ENCODE results near the gene NSDHL. TPM values are rescaled to one million over a fixed set of nuclear protein-coding genes. Genes with fewer than 3 reads are reported as not detected.

NSDHL gene
- polyA plus RNA-seq, 2 donors: 43.3 to 60.6 TPM

- WGBS, 2 donors: 50 to 59% methylated on average over 17 of the region's 17 CpGs
- H3K27me3 ChIP-seq (ENCODE audit: control insufficient read depth in 1 of 2, insufficient read depth in 2 of 2, low read length in 2 of 2): no peaks in the 10 kb centered on the region
- peaks cover 0 to 3% of the 10 kb centered on the region in 2 donors for H3K9me3 ChIP-seq (ENCODE audit: control insufficient read depth in 2 of 2, insufficient read depth in 1 of 2, low read depth in 1 of 2, low read length in 1 of 2)
- peak overlapping the region; percentile 47 to 54 for H3K27ac ChIP-seq (ENCODE audit: low read depth in 2 of 2, low read length in 1 of 2)
- peaks cover 3 to 41% of the 10 kb centered on the region in 2 donors for H3K36me3 ChIP-seq (ENCODE audit: control insufficient read depth in 2 of 2, insufficient read depth in 2 of 2, low read length in 1 of 2)
- peaks cover 0 to 4% of the 10 kb centered on the region in 2 donors for H3K4me1 ChIP-seq (ENCODE audit: control insufficient read depth in 2 of 2, insufficient read depth in 2 of 2, low read length in 1 of 2)
- H3K4me3 ChIP-seq (ENCODE audit: low read depth in 1 of 2, low read length in 2 of 2): no peak overlapping the region
Measured at GRCh38 chrX:152865232-152865920, 34.5 kb downstream of the NSDHL start.

DNA sequence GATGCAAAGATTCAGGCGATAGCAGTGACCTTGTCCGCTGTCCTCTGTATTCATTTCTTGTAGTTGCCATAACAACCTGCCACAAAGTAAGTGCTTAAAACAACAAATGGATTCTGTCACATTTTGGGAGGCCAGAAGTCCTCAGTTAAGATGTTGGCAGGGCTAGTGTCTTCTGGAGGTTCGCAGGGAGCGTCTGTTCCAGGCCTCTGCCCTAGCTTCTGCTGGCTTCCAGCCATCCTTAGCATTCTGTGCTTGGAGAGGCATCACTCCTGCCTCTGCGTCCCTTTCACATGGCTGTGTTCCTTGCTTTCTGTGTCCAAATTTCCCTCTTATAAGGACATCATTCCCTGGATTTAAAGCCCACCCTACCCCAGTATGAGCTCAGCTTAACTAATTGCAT lies 35.5 kb downstream of the NSDHL start:
- Histone ChIP-seq H3K36me3 (ENCODE audit: control insufficient read depth in 2 of 2, insufficient read depth in 2 of 2, low read length in 1 of 2) (peaks cover 3 to 43% of the 10 kb centered on the region in 2 donors), H3K4me3 (ENCODE audit: low read depth in 1 of 2, low read length in 2 of 2) (no peak overlapping the region), H3K27ac (ENCODE audit: low read depth in 2 of 2, low read length in 1 of 2) (no peak overlapping the region), H3K9me3 (ENCODE audit: control insufficient read depth in 2 of 2, insufficient read depth in 1 of 2, low read depth in 1 of 2, low read length in 1 of 2) (peaks cover 0 to 3% of the 10 kb centered on the region in 2 donors), H3K4me1 (ENCODE audit: control insufficient read depth in 2 of 2, insufficient read depth in 2 of 2, low read length in 1 of 2) (peaks cover 0 to 4% of the 10 kb centered on the region in 2 donors), H3K27me3 (ENCODE audit: control insufficient read depth in 1 of 2, insufficient read depth in 2 of 2, low read length in 2 of 2) (no peaks in the 10 kb centered on the region)
- WGBS, 2 donors: 72 to 88% methylated on average over 5 of the region's 5 CpGs

DNA sequence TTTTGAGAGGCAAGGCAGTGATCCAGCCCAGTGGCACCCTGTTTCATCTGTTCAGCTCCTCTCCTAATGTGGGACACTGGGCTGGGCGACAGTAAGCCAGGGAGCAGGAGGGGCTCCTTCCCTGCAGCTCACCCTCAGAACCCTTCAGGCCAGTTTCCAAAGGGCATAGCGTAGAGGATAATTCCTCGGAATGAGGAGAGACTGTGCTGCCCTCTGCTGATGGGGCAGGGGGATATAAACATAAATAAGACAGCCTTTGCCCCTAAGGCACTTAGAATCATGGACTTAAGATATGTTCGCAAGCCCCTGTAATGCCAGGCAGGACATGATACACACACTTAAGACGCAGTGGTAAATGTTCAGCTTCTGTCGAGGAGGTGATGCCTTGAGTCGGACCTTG lies 39.1 kb downstream of the NSDHL start:
- no peak overlapping the region for H3K4me3 ChIP-seq (ENCODE audit: low read depth in 1 of 2, low read length in 2 of 2)
- peaks cover 3 to 40% of the 10 kb centered on the region in 2 donors for H3K36me3 ChIP-seq (ENCODE audit: control insufficient read depth in 2 of 2, insufficient read depth in 2 of 2, low read length in 1 of 2)
- no peaks in the 10 kb centered on the region for H3K27me3 ChIP-seq (ENCODE audit: control insufficient read depth in 1 of 2, insufficient read depth in 2 of 2, low read length in 2 of 2)
- H3K4me1 ChIP-seq (ENCODE audit: control insufficient read depth in 2 of 2, insufficient read depth in 2 of 2, low read length in 1 of 2): peaks cover 0 to 4% of the 10 kb centered on the region in 2 donors
- 82 to 91% methylated on average over 7 of the region's 7 CpGs for WGBS, 2 donors
- no peak overlapping the region for H3K27ac ChIP-seq (ENCODE audit: low read depth in 2 of 2, low read length in 1 of 2)
- H3K9me3 ChIP-seq (ENCODE audit: control insufficient read depth in 2 of 2, insufficient read depth in 1 of 2, low read depth in 1 of 2, low read length in 1 of 2): peaks cover 0 to 3% of the 10 kb centered on the region in 2 donors

DNA sequence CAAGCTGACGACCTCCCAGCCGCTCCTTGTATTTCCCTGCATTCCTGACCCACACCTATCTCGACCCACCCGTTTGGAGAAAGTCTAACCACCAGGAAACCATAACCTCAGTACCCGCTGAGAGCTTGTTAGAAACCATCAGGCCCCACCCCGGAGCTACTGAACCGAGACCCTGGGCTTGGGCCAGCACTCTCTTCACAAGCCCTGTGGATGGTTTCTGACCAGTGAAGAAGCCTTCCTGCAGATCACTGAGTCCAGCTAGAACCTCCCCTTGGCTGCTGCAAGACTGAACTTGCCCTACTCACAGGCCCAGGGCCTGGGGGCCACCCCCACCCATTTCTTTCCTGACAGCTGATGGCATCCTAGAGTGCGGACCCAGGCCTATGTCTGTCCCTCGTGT lies 40.4 kb downstream of the NSDHL start:
- WGBS, 2 donors: 75 to 79% methylated on average over 9 of the region's 9 CpGs
- Histone ChIP-seq H3K9me3 (ENCODE audit: control insufficient read depth in 2 of 2, insufficient read depth in 1 of 2, low read depth in 1 of 2, low read length in 1 of 2) (no peaks in the 10 kb centered on the region), H3K4me3 (ENCODE audit: low read depth in 1 of 2, low read length in 2 of 2) (no peak overlapping the region), H3K27ac (ENCODE audit: low read depth in 2 of 2, low read length in 1 of 2) (no peak overlapping the region), H3K27me3 (ENCODE audit: control insufficient read depth in 1 of 2, insufficient read depth in 2 of 2, low read length in 2 of 2) (no peaks in the 10 kb centered on the region), H3K36me3 (ENCODE audit: control insufficient read depth in 2 of 2, insufficient read depth in 2 of 2, low read length in 1 of 2) (peaks cover 3 to 32% of the 10 kb centered on the region in 2 donors), H3K4me1 (ENCODE audit: control insufficient read depth in 2 of 2, insufficient read depth in 2 of 2, low read length in 1 of 2) (no peaks in the 10 kb centered on the region)

DNA sequence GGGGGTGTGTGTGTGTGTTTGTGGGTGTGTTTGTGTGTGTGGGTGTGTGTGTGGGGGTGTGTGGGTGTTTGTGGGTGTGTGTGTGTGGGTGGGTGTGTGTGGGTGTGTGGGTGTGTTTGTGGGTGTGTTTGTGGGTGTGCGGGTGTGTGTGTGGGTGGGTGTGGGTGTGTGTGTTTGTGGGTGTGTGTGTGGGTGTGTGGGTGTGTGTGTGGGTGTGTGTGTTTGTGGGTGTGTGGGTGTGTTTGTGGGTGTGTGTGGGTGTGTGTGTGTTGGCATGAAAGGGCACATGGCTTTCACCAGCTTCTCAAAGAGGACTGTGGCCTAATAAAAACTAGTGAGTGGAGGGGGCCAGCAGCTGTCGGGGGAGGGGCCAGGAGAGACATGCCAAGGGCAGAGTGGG lies 41.7 kb downstream of the NSDHL start:
- Histone ChIP-seq H3K27ac (ENCODE audit: low read depth in 2 of 2, low read length in 1 of 2) (no peak overlapping the region), H3K27me3 (ENCODE audit: control insufficient read depth in 1 of 2, insufficient read depth in 2 of 2, low read length in 2 of 2) (no peaks in the 10 kb centered on the region), H3K4me3 (ENCODE audit: low read depth in 1 of 2, low read length in 2 of 2) (no peak overlapping the region), H3K9me3 (ENCODE audit: control insufficient read depth in 2 of 2, insufficient read depth in 1 of 2, low read depth in 1 of 2, low read length in 1 of 2) (no peaks in the 10 kb centered on the region), H3K4me1 (ENCODE audit: control insufficient read depth in 2 of 2, insufficient read depth in 2 of 2, low read length in 1 of 2) (no peaks in the 10 kb centered on the region), H3K36me3 (ENCODE audit: control insufficient read depth in 2 of 2, insufficient read depth in 2 of 2, low read length in 1 of 2) (peaks cover 0 to 23% of the 10 kb centered on the region in 2 donors)
- 78 to 96% methylated on average over 1 of the region's 2 CpGs for WGBS, 2 donors

DNA sequence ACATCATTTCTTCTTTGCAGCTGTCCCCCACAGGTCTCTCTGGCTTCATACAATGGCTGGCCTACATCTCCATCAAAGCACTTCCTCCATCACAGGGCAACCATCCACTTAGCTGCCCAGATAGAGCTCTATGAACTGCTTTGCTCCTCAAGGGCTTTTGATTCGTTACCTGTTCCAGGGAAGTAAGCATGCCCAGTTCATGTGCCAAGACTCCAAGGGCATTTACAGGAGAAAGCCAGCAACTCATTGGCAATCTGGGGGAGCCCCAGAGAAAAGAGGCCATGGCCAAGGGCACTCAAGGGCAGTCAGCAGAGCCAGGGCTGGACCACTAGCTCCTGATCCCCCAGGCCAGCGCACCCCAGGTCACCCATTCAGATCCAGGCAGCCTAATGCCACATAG lies 42.5 kb downstream of the NSDHL start:
- Histone ChIP-seq H3K4me3 (ENCODE audit: low read depth in 1 of 2, low read length in 2 of 2) (no peak overlapping the region), H3K27ac (ENCODE audit: low read depth in 2 of 2, low read length in 1 of 2) (no peak overlapping the region), H3K4me1 (ENCODE audit: control insufficient read depth in 2 of 2, insufficient read depth in 2 of 2, low read length in 1 of 2) (peaks cover 0 to under 1% of the 10 kb centered on the region in 2 donors), H3K9me3 (ENCODE audit: control insufficient read depth in 2 of 2, insufficient read depth in 1 of 2, low read depth in 1 of 2, low read length in 1 of 2) (no peaks in the 10 kb centered on the region), H3K36me3 (ENCODE audit: control insufficient read depth in 2 of 2, insufficient read depth in 2 of 2, low read length in 1 of 2) (peaks cover 0 to 16% of the 10 kb centered on the region in 2 donors), H3K27me3 (ENCODE audit: control insufficient read depth in 1 of 2, insufficient read depth in 2 of 2, low read length in 2 of 2) (no peaks in the 10 kb centered on the region)
- WGBS, 2 donors: 65 to 80% methylated on average over 2 of the region's 2 CpGs

DNA sequence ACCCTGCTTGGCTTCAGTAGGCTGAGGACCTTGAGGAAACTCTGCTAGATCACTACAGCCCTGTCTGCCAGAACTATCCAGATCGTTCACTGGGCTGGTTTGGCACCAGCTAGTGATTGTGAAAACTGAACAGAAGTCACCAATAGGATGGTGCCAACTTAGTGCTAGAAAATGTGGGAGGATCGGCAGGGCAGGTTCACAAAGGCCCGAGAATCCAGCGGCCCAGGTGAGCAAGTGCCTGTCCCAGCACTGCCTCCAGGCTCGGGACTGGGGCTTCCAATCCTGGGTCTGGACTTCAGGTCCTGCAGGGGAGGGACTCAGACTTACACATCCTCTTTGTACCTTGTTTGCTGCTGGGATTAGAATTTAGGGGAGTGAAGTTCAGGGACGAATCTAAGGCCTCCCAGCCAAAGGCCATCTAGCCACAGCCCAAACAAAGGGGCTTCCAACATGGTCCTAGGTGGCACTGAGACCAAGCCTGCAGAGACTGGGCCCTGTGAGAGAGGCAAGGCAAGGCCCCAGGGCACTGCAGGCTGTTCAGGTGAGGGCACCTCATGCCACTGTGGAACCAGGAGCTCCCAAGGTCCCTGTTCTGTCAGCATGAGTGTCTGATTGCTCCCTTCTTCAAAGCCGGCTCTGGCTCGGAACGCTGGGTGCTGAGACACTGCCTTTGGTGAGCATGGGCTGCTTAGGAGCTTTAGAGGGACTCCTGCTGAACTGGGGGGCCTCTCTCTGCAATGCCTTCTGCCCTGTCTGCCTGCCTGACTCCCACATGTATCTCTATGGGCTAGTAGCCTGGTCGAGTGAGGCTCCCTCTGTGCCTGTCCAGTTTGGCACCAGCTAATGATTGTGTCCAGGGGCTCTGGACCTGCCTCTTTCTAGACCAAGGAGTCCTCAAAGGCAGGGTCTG lies 46.3 kb downstream of the NSDHL start:
- Histone ChIP-seq H3K4me1 (ENCODE audit: control insufficient read depth in 2 of 2, insufficient read depth in 2 of 2, low read length in 1 of 2) (peaks cover 0 to 8% of the 10 kb centered on the region in 2 donors), H3K9me3 (ENCODE audit: control insufficient read depth in 2 of 2, insufficient read depth in 1 of 2, low read depth in 1 of 2, low read length in 1 of 2) (no peaks in the 10 kb centered on the region), H3K36me3 (ENCODE audit: control insufficient read depth in 2 of 2, insufficient read depth in 2 of 2, low read length in 1 of 2) (no peaks in the 10 kb centered on the region), H3K4me3 (ENCODE audit: low read depth in 1 of 2, low read length in 2 of 2) (no peak overlapping the region), H3K27me3 (ENCODE audit: control insufficient read depth in 1 of 2, insufficient read depth in 2 of 2, low read length in 2 of 2) (no peaks in the 10 kb centered on the region), H3K27ac (ENCODE audit: low read depth in 2 of 2, low read length in 1 of 2) (peak overlapping the region; percentile 73 to 75)
- WGBS, 2 donors: 64 to 67% methylated on average over 10 of the region's 10 CpGs

DNA sequence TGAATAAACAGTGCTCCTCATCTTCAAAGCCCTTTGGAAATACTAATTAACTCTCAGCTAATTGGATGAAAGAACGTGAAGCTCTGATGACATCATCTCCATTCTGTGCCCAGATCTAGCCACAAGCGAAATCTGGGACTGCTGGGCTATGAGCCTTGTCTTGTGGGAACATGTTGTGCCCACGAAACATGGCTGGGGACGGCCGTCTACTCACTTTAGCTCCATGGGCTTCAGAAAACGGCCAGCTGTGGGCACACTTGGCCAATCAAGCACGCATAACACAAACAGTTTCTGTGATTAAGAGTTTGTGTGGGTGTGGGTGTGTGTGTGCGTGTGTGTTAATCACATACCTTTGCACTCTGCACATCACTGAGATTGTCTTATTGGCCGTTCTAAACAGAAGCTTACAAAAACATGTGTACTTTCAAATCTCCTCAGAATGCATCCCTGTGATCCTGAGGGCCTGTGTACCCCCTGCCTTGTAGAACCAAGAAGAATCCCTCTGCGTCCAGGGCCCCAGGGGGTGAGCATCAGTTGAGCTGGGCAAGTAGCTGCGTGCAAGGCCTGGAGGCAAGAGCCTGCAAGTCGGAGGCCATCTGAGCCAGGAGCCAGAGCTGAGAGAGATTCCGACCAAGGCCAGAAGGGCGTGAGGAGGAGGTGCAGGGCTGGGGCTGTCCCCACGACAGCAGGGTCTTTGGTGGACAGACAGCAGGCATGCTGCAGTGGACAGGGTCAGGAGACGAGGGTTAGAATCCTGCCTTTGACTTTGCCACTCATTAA lies 48.3 kb downstream of the NSDHL start:
- H3K36me3 ChIP-seq (ENCODE audit: control insufficient read depth in 2 of 2, insufficient read depth in 2 of 2, low read length in 1 of 2): no peaks in the 10 kb centered on the region
- H3K4me3 ChIP-seq (ENCODE audit: low read depth in 1 of 2, low read length in 2 of 2): no peak overlapping the region
- peaks cover 0 to 8% of the 10 kb centered on the region in 2 donors for H3K4me1 ChIP-seq (ENCODE audit: control insufficient read depth in 2 of 2, insufficient read depth in 2 of 2, low read length in 1 of 2)
- 53 to 61% methylated on average over 16 of the region's 16 CpGs for WGBS, 2 donors
- H3K27ac ChIP-seq (ENCODE audit: low read depth in 2 of 2, low read length in 1 of 2): peak overlapping the region; percentile 71 to 73
- H3K27me3 ChIP-seq (ENCODE audit: control insufficient read depth in 1 of 2, insufficient read depth in 2 of 2, low read length in 2 of 2): no peaks in the 10 kb centered on the region
- no peaks in the 10 kb centered on the region for H3K9me3 ChIP-seq (ENCODE audit: control insufficient read depth in 2 of 2, insufficient read depth in 1 of 2, low read depth in 1 of 2, low read length in 1 of 2)

GRCh38 chrX:152881289-152881688 lies 50.4 kb downstream of the NSDHL start:
- Histone ChIP-seq H3K4me1 (ENCODE audit: control insufficient read depth in 2 of 2, insufficient read depth in 2 of 2, low read length in 1 of 2) (peaks cover 0 to 8% of the 10 kb centered on the region in 2 donors), H3K9me3 (ENCODE audit: control insufficient read depth in 2 of 2, insufficient read depth in 1 of 2, low read depth in 1 of 2, low read length in 1 of 2) (no peaks in the 10 kb centered on the region), H3K4me3 (ENCODE audit: low read depth in 1 of 2, low read length in 2 of 2) (no peak overlapping the region), H3K36me3 (ENCODE audit: control insufficient read depth in 2 of 2, insufficient read depth in 2 of 2, low read length in 1 of 2) (no peaks in the 10 kb centered on the region), H3K27ac (ENCODE audit: low read depth in 2 of 2, low read length in 1 of 2) (no peak overlapping the region), H3K27me3 (ENCODE audit: control insufficient read depth in 1 of 2, insufficient read depth in 2 of 2, low read length in 2 of 2) (no peaks in the 10 kb centered on the region)
- 82 to 94% methylated on average over 2 of the region's 2 CpGs for WGBS, 2 donors

All from esophagus (tissue), 2 donors.